Gastroesophageal sphincter (tissue), 3 donors: ENCODE measurements around the gene SMAD3.

ENCODE experiments used
- POLR2AphosphoS5 ChIP-seq: sonication (generic); formaldehyde crosslinking; IDR thresholded peaks from one replicate; pipeline ENCODE4 v1.6.1; 2017; ENCODE audit warnings: antibody characterized with exemption
- TF ChIP-seq, protein P1 (sequence below), 4 experiments: fragments of 200-600 bp in 2 of 4; fragments of 450-650 bp in 2 of 4; sonication (generic) in 1 of 4; IDR thresholded peaks; one replicate each; pipeline ENCODE4 v1.5.1; 2017 to 2019; ENCODE audit warnings: antibody characterized with exemption in 4 of 4, mild to moderate bottlenecking in 2 of 4, moderate library complexity in 2 of 4

DNA sequence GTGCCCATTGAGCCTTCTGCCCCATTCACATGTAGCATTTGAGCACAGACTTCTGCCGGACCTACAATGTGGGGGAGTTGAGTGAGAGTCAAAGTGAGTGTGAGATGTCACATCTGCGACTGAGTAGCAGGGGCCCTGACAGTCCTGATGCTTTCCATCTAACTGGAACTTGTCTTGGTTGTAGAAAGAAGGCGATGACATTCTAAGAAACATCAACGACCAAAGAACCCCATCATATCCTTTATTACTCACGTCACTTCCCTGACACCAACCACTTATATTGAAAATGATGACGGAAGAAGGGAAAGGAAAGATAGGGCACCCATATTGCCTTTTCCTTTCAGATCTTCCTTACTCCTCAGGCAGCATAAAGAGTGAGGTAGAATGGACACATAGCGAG, 30.5 kb downstream of the SMAD3 start:
- TF ChIP-seq, protein P1, sequence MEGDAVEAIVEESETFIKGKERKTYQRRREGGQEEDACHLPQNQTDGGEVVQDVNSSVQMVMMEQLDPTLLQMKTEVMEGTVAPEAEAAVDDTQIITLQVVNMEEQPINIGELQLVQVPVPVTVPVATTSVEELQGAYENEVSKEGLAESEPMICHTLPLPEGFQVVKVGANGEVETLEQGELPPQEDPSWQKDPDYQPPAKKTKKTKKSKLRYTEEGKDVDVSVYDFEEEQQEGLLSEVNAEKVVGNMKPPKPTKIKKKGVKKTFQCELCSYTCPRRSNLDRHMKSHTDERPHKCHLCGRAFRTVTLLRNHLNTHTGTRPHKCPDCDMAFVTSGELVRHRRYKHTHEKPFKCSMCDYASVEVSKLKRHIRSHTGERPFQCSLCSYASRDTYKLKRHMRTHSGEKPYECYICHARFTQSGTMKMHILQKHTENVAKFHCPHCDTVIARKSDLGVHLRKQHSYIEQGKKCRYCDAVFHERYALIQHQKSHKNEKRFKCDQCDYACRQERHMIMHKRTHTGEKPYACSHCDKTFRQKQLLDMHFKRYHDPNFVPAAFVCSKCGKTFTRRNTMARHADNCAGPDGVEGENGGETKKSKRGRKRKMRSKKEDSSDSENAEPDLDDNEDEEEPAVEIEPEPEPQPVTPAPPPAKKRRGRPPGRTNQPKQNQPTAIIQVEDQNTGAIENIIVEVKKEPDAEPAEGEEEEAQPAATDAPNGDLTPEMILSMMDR (IDR thresholded peaks at IDR 0.05), result no peak
- TF ChIP-seq POLR2AphosphoS5, result no peak
